HG02840 (cell line): ENCODE data around the gene PPT2.

Experiments
- ATAC-seq: cut with Tn5 transposase; IDR thresholded peaks from one replicate; pipeline ENCODE4 v1.9.1; 2021; ENCODE audit warnings: mild to moderate bottlenecking, moderate library complexity, moderate number of reproducible peaks; ENCODE audit not compliant: unreplicated experiment, low FRiP score

Gene PPT2

GRCh38 chr6:32151181-32151862 is 2.6 kb upstream of the PPT2 start:
- no peak for ATAC-seq

GRCh38 chr6:32151863-32152768 is 1.8 kb upstream of the PPT2 start, which contains the start of gene PRRT1:
Gene PRRT1, minus strand, starts transcription at chr6:32151939. Its CDS starts 112 bp downstream, at chr6:32151827.
- no peak for ATAC-seq

GRCh38 chr6:32152769-32153563 is 975 bp upstream of the PPT2 start:
- ATAC-seq = no peak

GRCh38 chr6:32154514-32155161 is 697 bp downstream of the PPT2 start:
- no peak for ATAC-seq

- no peak for ATAC-seq
Observed at GRCh38 chr6:32156891-32157290, 3.0 kb downstream of the PPT2 start.

GRCh38 chr6:32158052-32158451 is 4.1 kb downstream of the PPT2 start:
- no peak for ATAC-seq

- ATAC-seq = no peak
Observed at GRCh38 chr6:32163559-32164258, 9.8 kb downstream of the PPT2 start.

- no peak for ATAC-seq
Observed at GRCh38 chr6:32164295-32164694, 10.4 kb downstream of the PPT2 start, which contains the start of gene EGFL8. Gene EGFL8, plus strand, starts transcription at chr6:32164595. Its CDS starts 1,571 bp downstream, at chr6:32166166.

- ATAC-seq = no peak
Observed at GRCh38 chr6:32166411-32167061, 12.6 kb downstream of the PPT2 start.

- ATAC-seq = no peak
Observed at GRCh38 chr6:32167154-32167760, 13.3 kb downstream of the PPT2 start.

- ATAC-seq = no peak
Observed at GRCh38 chr6:32167761-32168262, 13.9 kb downstream of the PPT2 start.

- ATAC-seq = no peak
Observed at GRCh38 chr6:32168350-32168749, 14.4 kb downstream of the PPT2 start.

- ATAC-seq = no peak
Observed at GRCh38 chr6:32168807-32169591, 15.1 kb downstream of the PPT2 start.

- ATAC-seq = no peak
Observed at GRCh38 chr6:32170294-32170693, 16.4 kb downstream of the PPT2 start.

GRCh38 chr6:32171234-32171633 is 17.3 kb downstream of the PPT2 start:
- ATAC-seq = no peak

- ATAC-seq = no peak
Observed at GRCh38 chr6:32173051-32173727, 19.2 kb downstream of the PPT2 start.

- ATAC-seq = no peak
Observed at GRCh38 chr6:32174416-32174815, 20.5 kb downstream of the PPT2 start.
